NCI-H446 (cell line): ENCODE measurements around the gene GOLGA1.
A peak's percentile ranks its signal among the peaks of the same experiment; 100 is the strongest.
"Not testable (repeated sequence)": the region's sequence is repeated elsewhere in the genome, so short reads cannot be mapped to it uniquely, and the experiment has no call there.

Experiments used
- DNase-seq, 2 experiments: peaks; one replicate each; lab custom pipeline; 2025; lab: John Stamatoyannopoulos, UW

The GOLGA1 gene

DNA sequence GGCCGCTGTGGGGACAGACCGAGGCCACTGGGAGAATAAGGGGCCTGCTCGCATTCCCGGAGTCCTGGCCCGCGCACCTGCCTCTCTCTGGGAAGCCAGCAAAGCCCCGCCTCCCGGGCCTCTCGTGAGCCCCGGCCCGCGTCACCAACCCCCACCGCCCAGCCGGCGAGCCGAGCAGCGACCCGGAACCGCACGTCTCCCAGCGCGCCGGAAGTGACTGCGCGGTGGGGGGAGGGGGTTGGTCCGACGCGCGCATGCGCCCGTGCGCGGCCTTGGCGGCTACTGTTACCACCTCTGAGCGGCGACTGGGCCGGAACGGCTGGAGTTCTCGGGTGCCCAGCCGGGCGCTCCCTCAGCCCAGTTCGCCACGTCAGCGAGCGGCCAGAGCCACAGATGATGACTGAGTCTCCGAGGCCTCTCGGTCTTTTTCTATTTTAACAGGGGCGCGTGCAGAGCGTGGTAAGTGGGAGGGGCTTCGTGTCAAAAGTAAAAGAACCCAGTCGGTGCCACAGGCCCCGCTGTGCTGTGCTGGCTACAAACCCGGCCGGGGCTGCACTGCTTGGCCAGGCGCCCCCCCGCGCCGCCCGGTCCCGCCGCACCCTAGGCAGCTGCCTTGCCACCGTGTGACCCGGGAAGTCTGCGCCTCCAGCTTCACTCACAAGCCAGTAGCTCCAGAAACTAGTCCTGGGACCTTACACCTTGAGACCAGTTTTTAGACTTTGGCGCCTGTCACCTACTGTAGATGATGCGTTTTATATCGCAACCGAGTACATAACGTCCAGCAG lies at the start of gene GOLGA1:
GOLGA1 (minus strand) TSS at position 190 of the 785 bp plus-strand sequence. CDS start 2,372 bp downstream, outside the sequence.
- DNase-seq: peak; percentile 70 to 89

GRCh38 chr9:124983698-124984097 lies 42.8 kb upstream of the GOLGA1 start:
- no peak for DNase-seq

DNA sequence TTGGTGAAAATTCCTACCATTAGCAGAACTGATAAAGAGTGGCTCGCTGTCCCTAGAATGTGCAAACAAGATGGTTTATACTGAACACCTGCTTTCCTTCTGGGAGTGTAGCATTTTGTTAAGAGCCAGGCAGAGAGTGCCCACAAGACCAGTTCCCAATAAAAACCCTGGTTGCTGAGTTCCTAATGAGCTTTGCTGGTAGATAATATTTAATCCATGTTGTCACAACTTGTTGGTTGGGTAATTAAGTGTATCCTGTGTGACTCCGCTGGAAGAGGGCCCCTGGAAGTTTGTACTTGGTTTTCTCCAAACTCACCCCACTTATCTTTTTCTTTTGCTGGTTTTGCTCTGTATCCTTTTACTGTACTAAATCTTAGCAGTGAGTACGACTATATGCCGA lies 39.5 kb upstream of the GOLGA1 start:
- DNase-seq: no peak

- DNase-seq: no peak
These were observed 34.2 kb upstream of the GOLGA1 start for GRCh38 chr9:124975131-124975530.

- no peak for DNase-seq
These were observed 32.9 kb upstream of the GOLGA1 start for GRCh38 chr9:124973807-124974206.

DNA sequence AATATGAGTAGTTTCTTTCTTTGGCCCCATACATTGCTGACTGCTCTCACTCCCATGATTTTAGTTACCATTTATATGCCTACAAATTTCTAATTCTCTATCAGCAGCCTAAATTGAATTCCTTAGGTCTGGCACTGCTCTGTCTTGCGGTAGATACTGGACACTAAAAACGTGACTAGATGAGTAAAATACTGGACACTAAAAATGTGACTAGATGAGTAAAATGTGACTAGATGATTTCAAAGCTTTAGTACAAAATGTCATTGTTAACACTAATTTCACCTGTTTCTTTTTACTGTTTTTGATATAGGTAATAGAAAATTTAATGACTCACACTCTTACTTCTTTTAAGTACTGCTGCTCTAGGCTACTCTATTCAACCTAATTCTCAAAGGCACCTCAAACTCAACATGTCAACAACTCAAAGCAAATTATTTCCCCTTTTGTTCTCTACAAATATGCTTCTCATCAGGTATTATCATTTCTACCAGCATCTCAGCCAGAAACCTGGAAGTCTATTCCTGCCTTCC lies 31.4 kb upstream of the GOLGA1 start:
- no peak for DNase-seq

- DNase-seq: no peak
These were observed 28.5 kb upstream of the GOLGA1 start for GRCh38 chr9:124969401-124969800.

- no peak for DNase-seq
These were observed 27.4 kb upstream of the GOLGA1 start for GRCh38 chr9:124968238-124968637.

GRCh38 chr9:124965775-124966568 lies 25.1 kb upstream of the GOLGA1 start:
- DNase-seq: not testable (repeated sequence)

DNA sequence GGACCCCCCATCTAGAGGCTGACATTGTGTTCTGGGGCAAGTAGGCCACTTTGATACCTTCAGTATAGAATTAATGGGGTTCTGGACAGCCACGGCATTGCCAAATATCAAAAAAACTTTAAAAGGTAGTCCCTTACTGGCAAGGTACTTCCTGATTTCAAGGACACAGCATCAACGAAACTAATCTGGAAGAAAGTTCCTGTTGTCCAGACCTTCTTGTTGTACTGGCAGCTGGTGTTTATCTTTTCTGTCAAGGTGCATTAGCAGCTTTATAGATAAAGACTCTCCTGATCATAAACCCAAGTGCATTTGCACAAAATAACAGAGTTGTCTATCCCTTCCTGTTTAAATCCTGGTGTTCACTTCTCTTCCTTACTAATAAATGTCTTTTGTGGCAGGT lies 23.7 kb upstream of the GOLGA1 start:
- no peak for DNase-seq

- DNase-seq: no peak
These were observed 23.2 kb upstream of the GOLGA1 start for GRCh38 chr9:124964056-124964455.

DNA sequence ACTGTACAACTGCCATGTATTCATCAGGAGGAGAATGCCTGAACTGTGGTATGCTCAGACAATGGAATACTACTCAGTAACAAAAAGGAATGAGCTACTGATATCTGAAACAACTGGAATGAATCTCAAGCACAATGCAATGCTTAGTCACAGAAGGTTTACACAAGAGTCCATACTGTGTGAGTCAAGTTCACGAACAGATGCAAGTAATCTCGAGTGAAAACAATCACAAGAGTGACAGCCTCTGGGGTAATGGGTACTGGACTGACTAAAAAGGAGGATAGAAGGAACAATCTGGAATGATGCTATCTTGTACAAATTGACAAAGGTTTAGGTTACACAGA lies 19.5 kb upstream of the GOLGA1 start:
- DNase-seq: no peak

- DNase-seq: not testable (repeated sequence)
These were observed 19.0 kb upstream of the GOLGA1 start for GRCh38 chr9:124959671-124960408.

GRCh38 chr9:124954255-124954654 lies 13.4 kb upstream of the GOLGA1 start:
- DNase-seq: no peak

DNA sequence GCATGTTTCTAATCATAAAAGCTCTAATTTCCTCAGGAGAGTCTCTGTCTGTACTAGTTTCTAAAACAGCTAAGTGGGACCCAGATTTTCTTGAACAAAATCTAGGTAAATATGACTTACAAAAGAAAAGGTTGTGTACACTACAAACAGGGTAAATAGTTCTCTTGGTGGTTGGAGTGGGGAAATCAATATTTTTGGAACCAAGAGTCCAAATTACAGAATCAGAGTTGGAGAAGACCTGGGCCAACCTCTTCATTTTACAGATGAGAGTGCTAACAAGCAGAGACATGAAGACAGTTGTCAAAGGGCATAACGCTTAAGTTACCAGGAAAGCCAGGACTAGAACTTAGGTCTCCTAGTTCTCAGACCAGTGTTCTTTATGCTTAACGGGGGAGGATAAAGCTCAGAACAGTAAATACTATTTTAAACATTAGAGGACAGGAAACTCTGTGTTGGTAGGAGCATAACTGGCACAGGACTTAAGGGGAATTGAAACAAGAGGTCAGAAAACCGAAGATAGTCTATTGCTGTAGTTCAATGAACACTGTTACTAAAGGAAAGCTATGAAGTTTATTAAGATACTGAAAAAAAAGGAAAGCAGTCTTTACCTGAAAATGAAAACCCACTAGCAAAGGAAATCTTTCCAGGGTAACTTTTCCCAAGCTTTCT lies 9.3 kb upstream of the GOLGA1 start:
- DNase-seq: no peak

- no peak for DNase-seq
These were observed 8.5 kb upstream of the GOLGA1 start for GRCh38 chr9:124949387-124949786.

- no peak for DNase-seq
These were observed 7.0 kb upstream of the GOLGA1 start for GRCh38 chr9:124947727-124948391.

GRCh38 chr9:124946167-124946566 lies 5.3 kb upstream of the GOLGA1 start:
- no peak for DNase-seq

- DNase-seq: no peak
These were observed 1.0 kb upstream of the GOLGA1 start for GRCh38 chr9:124941679-124942561.

GRCh38 chr9:124940521-124940893 lies 376 bp downstream of the GOLGA1 start:
- DNase-seq: no peak
